Motor neuron (in vitro differentiated cells): ENCODE results near the gene CMTM4. TPM values are rescaled to one million over a fixed set of nuclear protein-coding genes. Genes with fewer than 3 reads are reported as not detected.

Source experiments
- ATAC-seq, 8 experiments: fragments of 200-7000 bp; cut with Tn5 transposase; replicated peaks in 6 of 8; 2 replicates each; pipeline ENCODE4 v1.8.0; 2021; ENCODE audit warnings: mild to moderate bottlenecking in 8 of 8, moderate library complexity in 8 of 8
- H3K27ac ChIP-seq, 2 donors: fragments of 250-450 bp; sonication (Bioruptor Pico); 2 replicates each; pipeline ENCODE4 v1.9.0; 2021; ENCODE audit warnings: antibody characterized with exemption in 2 of 2, mild to moderate bottlenecking in 2 of 2, moderate library complexity in 1 of 2
- H3K4me1 ChIP-seq, 2 donors: fragments of 250-450 bp; sonication (Bioruptor Pico); replicated peaks in 1 of 2; 2 replicates each; pipeline ENCODE4 v1.6.1; 2021; ENCODE audit warnings: antibody characterized with exemption in 2 of 2, mild to moderate bottlenecking in 2 of 2, moderate library complexity in 1 of 2
- H3K4me3 ChIP-seq, 5 donors: fragments of 250-450 bp; sonication (Bioruptor Pico); 2 replicates each; pipeline ENCODE4 v1.9.0; 2021; ENCODE audit warnings: antibody characterized with exemption in 5 of 5, mild to moderate bottlenecking in 5 of 5, moderate library complexity in 4 of 5
- WGBS, 10 experiments: fragments of 450-650 bp; shearing (Covaris generic); methylation state at CpG; one replicate each; pipeline ENCODE4 v1.0.0; 2022; 5-methylcytosine and 5-hydroxymethylcytosine counted together
- in situ Hi-C, 9 experiments: fragments of 400-800 bp; cut with MboI; loops; one replicate each; pipeline ENCODE4 v1.15.0; 2021; ENCODE audit warnings: low sequenced_read_pairs in 9 of 9, low pct_unique_long_range_greater_than_20kb in 2 of 9; ENCODE audit not compliant: unreplicated experiment in 9 of 9
- total RNA-seq, 8 experiments: library from RNA; unstranded; fragments of 300-600 nt; gene quantifications; 2 replicates each; pipeline versions ENCODE4 v1.2.3 to v1.2.4, GENCODE V29; 2022

Gene CMTM4
- total RNA-seq, 8 experiments from 2014 or later: 8.3 to 45.3 (median 12.3) TPM

GRCh38 chr16:66658860-66659190 lies 37.7 kb downstream of the CMTM4 start:
- Histone ChIP-seq H3K4me1 (peaks cover 5 to 6% of the 10 kb centered on the region in 2 donors), H3K4me3 (no peak overlapping the region), H3K27ac (no peak overlapping the region)
- 72 to 100% (median 97%) methylated on average over 1 to 5 of the region's 5 CpGs; no CpG with 5 or more reads in 4 of the 10 experiments for WGBS, 10 experiments
- no peak for ATAC-seq
- in situ Hi-C loops: no loop called here

GRCh38 chr16:66658143-66658859 lies 38.2 kb downstream of the CMTM4 start:
- H3K4me1 ChIP-seq: peaks cover 5 to 6% of the 10 kb centered on the region in 2 donors
- H3K4me3 ChIP-seq: no peak overlapping the region
- WGBS, 10 experiments: 61 to 100% (median 85%) methylated on average over 1 to 5 of the region's 6 CpGs; no CpG with 5 or more reads in 2 of the 10 experiments
- H3K27ac ChIP-seq: no peak overlapping the region
- no peak for ATAC-seq
- in situ Hi-C loops: no loop called here

- H3K4me3 ChIP-seq: no peak overlapping the region
- H3K27ac ChIP-seq: no peak overlapping the region
- ATAC-seq: no peak
- H3K4me1 ChIP-seq: peaks cover 7% of the 10 kb centered on the region in 2 donors
- WGBS, 10 experiments: 62 to 100% (median 91%) methylated on average over 1 to 3 of the region's 3 CpGs; no CpG with 5 or more reads in 5 of the 10 experiments
- in situ Hi-C loops: no loop called here
These were observed 40.0 kb downstream of the CMTM4 start for GRCh38 chr16:66656547-66656946.

GRCh38 chr16:66653581-66654350 lies 42.8 kb downstream of the CMTM4 start:
- 78 to 100% (median 93%) methylated on average over 1 to 6 of the region's 6 CpGs; no CpG with 5 or more reads in 2 of the 10 experiments for WGBS, 10 experiments
- Histone ChIP-seq H3K4me3 (no peak overlapping the region), H3K27ac (no peak overlapping the region), H3K4me1 (peaks cover 8 to 9% of the 10 kb centered on the region in 2 donors)
- no peak for ATAC-seq
- in situ Hi-C loops: no loop called here

GRCh38 chr16:66652661-66653360 lies 43.7 kb downstream of the CMTM4 start:
- H3K4me1 ChIP-seq: peaks cover 8 to 9% of the 10 kb centered on the region in 2 donors
- in situ Hi-C loops: no loop called here
- no peak overlapping the region for H3K27ac ChIP-seq
- no peak for ATAC-seq
- WGBS, 10 experiments: 37 to 97% (median 79%) methylated on average over 4 to 7 of the region's 7 CpGs; no CpG with 5 or more reads in 1 of the 10 experiments
- H3K4me3 ChIP-seq: no peak overlapping the region

- in situ Hi-C loops: no loop called here
- Histone ChIP-seq H3K4me1 (peaks cover 8 to 9% of the 10 kb centered on the region in 2 donors), H3K4me3 (no peak overlapping the region), H3K27ac (no peak overlapping the region)
- 70 to 100% (median 90%) methylated on average over 1 to 3 of the region's 6 CpGs; no CpG with 5 or more reads in 3 of the 10 experiments for WGBS, 10 experiments
- ATAC-seq: no peak
These were observed 44.6 kb downstream of the CMTM4 start for GRCh38 chr16:66651965-66652364.

GRCh38 chr16:66651474-66651765 lies 45.1 kb downstream of the CMTM4 start:
- Histone ChIP-seq H3K27ac (no peak overlapping the region), H3K4me1 (peaks cover 8 to 9% of the 10 kb centered on the region in 2 donors), H3K4me3 (peak overlapping the region; percentile 20 to 40 (median 27))
- 33 to 100% methylated on average over 1 to 2 of the region's 2 CpGs; no CpG with 5 or more reads in 8 of the 10 experiments for WGBS, 10 experiments
- in situ Hi-C loops: no loop called here
- ATAC-seq: no peak

GRCh38 chr16:66650707-66651473 lies 45.7 kb downstream of the CMTM4 start:
- in situ Hi-C loops: no loop called here
- 0 to 42% (median 26%) methylated on average over 1 to 13 of the region's 18 CpGs for WGBS, 10 experiments
- Histone ChIP-seq H3K27ac (no peak overlapping the region), H3K4me1 (peaks cover 8 to 9% of the 10 kb centered on the region in 2 donors), H3K4me3 (peak overlapping the region; percentile 20 to 40 (median 27))
- ATAC-seq: peak; percentile 96 to 100 (median 100)

- H3K27ac ChIP-seq: no peak overlapping the region
- H3K4me3 ChIP-seq: no peak overlapping the region
- peaks cover 8 to 9% of the 10 kb centered on the region in 2 donors for H3K4me1 ChIP-seq
- in situ Hi-C loops: no loop called here
- 80 to 100% (median 93%) methylated on average over 1 to 8 of the region's 9 CpGs; no CpG with 5 or more reads in 2 of the 10 experiments for WGBS, 10 experiments
- peak in 2 of 8 experiments; percentile 24 to 44 for ATAC-seq
These were observed 46.8 kb downstream of the CMTM4 start for GRCh38 chr16:66649636-66650205.

GRCh38 chr16:66649167-66649566 lies 47.4 kb downstream of the CMTM4 start:
- 56 to 100% (median 100%) methylated on average over 1 to 2 of the region's 2 CpGs; no CpG with 5 or more reads in 1 of the 10 experiments for WGBS, 10 experiments
- no peak for ATAC-seq
- no peak overlapping the region for H3K27ac ChIP-seq
- in situ Hi-C loops: no loop called here
- H3K4me3 ChIP-seq: no peak overlapping the region
- peaks cover 8 to 9% of the 10 kb centered on the region in 2 donors for H3K4me1 ChIP-seq

- Histone ChIP-seq H3K4me1 (peaks cover 8 to 9% of the 10 kb centered on the region in 2 donors), H3K27ac (no peak overlapping the region), H3K4me3 (no peak overlapping the region)
- in situ Hi-C loops: no loop called here
- ATAC-seq: no peak
- 40 to 100% (median 100%) methylated on average over 1 of the region's 1 CpG; no CpG with 5 or more reads in 5 of the 10 experiments for WGBS, 10 experiments
These were observed 48.7 kb downstream of the CMTM4 start for GRCh38 chr16:66647866-66648265.

- no peak for ATAC-seq
- in situ Hi-C loops: no loop called here
- Histone ChIP-seq H3K4me3 (no peak overlapping the region), H3K27ac (no peak overlapping the region), H3K4me1 (no peaks in the 10 kb centered on the region)
- 100% methylated on average over 1 of the region's 1 CpG; no CpG with 5 or more reads in 2 of the 10 experiments for WGBS, 10 experiments
These were observed 55.2 kb downstream of the CMTM4 start for GRCh38 chr16:66641387-66641786.
